GM23338 (cell line): ENCODE data around the gene CENPT. TPM values are rescaled to one million over a fixed set of nuclear protein-coding genes. Genes with fewer than 3 reads are reported as not detected.

Source experiments
- ATAC-seq: fragments of 200-7000 bp; cut with Tn5 transposase; 3 replicates; pipeline ENCODE4 v1.9.1; 2020
- DNase-seq: peaks from one replicate; pipeline ENCODE4 v3.0.0-alpha.2; 2015; ENCODE audit warnings: low spot score
- H2AFZ ChIP-seq: fragments of 200-600 bp; sonication (generic); 2 replicates; pipeline ENCODE4 v1.8.0; 2016; ENCODE audit warnings: antibody characterized with exemption, mild to moderate bottlenecking, moderate library complexity
- H3F3A ChIP-seq: fragments of 200-600 bp; sonication (generic); replicated peaks from 2 replicates; pipeline ENCODE4 v1.8.0; 2017; ENCODE audit warnings: antibody characterized with exemption, mixed run types, low read depth
- H3K27ac ChIP-seq: fragments of 200-600 bp; sonication (generic); 2 replicates; pipeline ENCODE4 v1.6.1; 2016; ENCODE audit warnings: low read depth
- H3K27me3 ChIP-seq: fragments of 200-600 bp; sonication (generic); 2 replicates; pipeline ENCODE4 v1.8.0; 2016; ENCODE audit warnings: mild to moderate bottlenecking, mixed run types, moderate library complexity; ENCODE audit not compliant: insufficient read depth
- H3K36me3 ChIP-seq: fragments of 200-600 bp; sonication (generic); 2 replicates; pipeline ENCODE4 v1.8.0; 2016; ENCODE audit warnings: mild to moderate bottlenecking; ENCODE audit not compliant: insufficient read depth
- H3K4me1 ChIP-seq: fragments of 200-600 bp; sonication (generic); 2 replicates; pipeline ENCODE4 v1.8.0; 2016; ENCODE audit warnings: mild to moderate bottlenecking, moderate library complexity; ENCODE audit not compliant: insufficient read depth
- H3K4me2 ChIP-seq: fragments of 200-600 bp; sonication (generic); 2 replicates; pipeline ENCODE4 v1.7.1; 2017; ENCODE audit warnings: mixed run types
- H3K4me3 ChIP-seq: fragments of 200-600 bp; sonication (generic); 2 replicates; pipeline ENCODE4 v1.6.1; 2016; ENCODE audit warnings: mixed run types
- H3K79me2 ChIP-seq: fragments of 200-600 bp; sonication (generic); replicated peaks from 2 replicates; pipeline ENCODE4 v1.8.0; 2017; ENCODE audit warnings: mild to moderate bottlenecking; ENCODE audit not compliant: insufficient read depth
- H3K9me2 ChIP-seq: fragments of 200-600 bp; sonication (generic); 2 replicates; pipeline ENCODE4 v1.8.0; 2017; ENCODE audit not compliant: insufficient read depth
- H4K20me1 ChIP-seq: fragments of 200-600 bp; sonication (generic); replicated peaks from 2 replicates; pipeline ENCODE4 v1.8.0; 2017; ENCODE audit warnings: mild to moderate bottlenecking; ENCODE audit not compliant: insufficient read depth
- H3K27ac Mint-ChIP-seq: 2 replicates; pipeline ENCODE4 v1.8.0; 2020; ENCODE audit warnings: inconsistent platforms, mild to moderate bottlenecking, moderate library complexity, mixed read lengths
- H3K27me3 Mint-ChIP-seq: 3 replicates; pipeline ENCODE4 v1.8.0; 2022; ENCODE audit warnings: low read depth, mild to moderate bottlenecking, moderate library complexity, mixed read lengths, inconsistent platforms; ENCODE audit not compliant: insufficient read depth, poor library complexity
- H3K36me3 Mint-ChIP-seq: 3 replicates; pipeline ENCODE4 v1.8.0; 2021; ENCODE audit warnings: low read depth, mild to moderate bottlenecking, inconsistent platforms, moderate library complexity, mixed read lengths
- H3K4me1 Mint-ChIP-seq: 3 replicates; pipeline ENCODE4 v1.8.0; 2020; ENCODE audit warnings: mild to moderate bottlenecking, inconsistent platforms, mixed read lengths
- H3K4me3 Mint-ChIP-seq: 3 replicates; pipeline ENCODE4 v1.8.0; 2021; ENCODE audit warnings: moderate library complexity, mild to moderate bottlenecking, inconsistent platforms, mixed read lengths
- H3K9me3 Mint-ChIP-seq: 3 replicates; pipeline ENCODE4 v1.8.0; 2020; ENCODE audit warnings: moderate library complexity, mild to moderate bottlenecking, inconsistent platforms, mixed read lengths
- CREB1 ChIP-seq: fragments of 250-450 bp; sonication (Bioruptor Pico); IDR thresholded peaks from 2 replicates; pipeline ENCODE4 v1.5.0; 2020; ENCODE audit warnings: low read depth, mild to moderate bottlenecking, moderate library complexity
- EZH2 ChIP-seq: fragments of 200-600 bp; sonication (generic); IDR thresholded peaks from one replicate; pipeline ENCODE4 v1.8.0; 2017; ENCODE audit warnings: antibody characterized with exemption, mild to moderate bottlenecking, low read depth; ENCODE audit not compliant: unreplicated experiment
- NANOG ChIP-seq: IDR thresholded peaks from 2 replicates; pipeline ENCODE4 v1.6.1; 2016; ENCODE audit warnings: antibody characterized with exemption, borderline replicate concordance
- STAT1 ChIP-seq: IDR thresholded peaks from one replicate; pipeline ENCODE4 v1.6.1; 2016; ENCODE audit warnings: antibody characterized with exemption; ENCODE audit not compliant: unreplicated experiment
- ZNF331 ChIP-seq: fragments of 250-450 bp; sonication (Bioruptor Pico); IDR thresholded peaks from 2 replicates; pipeline ENCODE4 v1.5.0; 2020; ENCODE audit warnings: low read depth, mild to moderate bottlenecking, moderate library complexity
- polyA plus RNA-seq: library from polyadenylated mRNA; unstranded; fragments of >200 nt; fragmentation: Nextera tagmentation; extraction: Ambion mirVana; gene quantifications from 2 replicates; pipeline ENCODE4 v1.2.1, GENCODE V29; 2016
- total RNA-seq: library from RNA; depleted of rRNA; stranded (reverse); fragments of >200 nt; shearing (Covaris generic); gene quantifications from 2 replicates; pipeline ENCODE4 v1.2.3, GENCODE V29; 2014
- TF ChIP-seq, protein P1 (sequence below), 2 experiments: fragments of 200-600 bp in 1 of 2; sonication (generic) in 1 of 2; conservative IDR thresholded peaks; 2 replicates each; pipeline versions ENCODE4 v1.5.1 to v1.6.1; 2016 to 2017; ENCODE audit warnings: antibody characterized with exemption in 2 of 2, low read depth in 2 of 2, mild to moderate bottlenecking in 2 of 2, moderate library complexity in 1 of 2
- TF ChIP-seq, protein P2 (sequence below): IDR thresholded peaks from 2 replicates; pipeline ENCODE4 v1.6.1; 2016; ENCODE audit warnings: antibody characterized with exemption
- TF ChIP-seq, protein P3 (sequence below): IDR thresholded peaks from one replicate; pipeline ENCODE4 v1.6.1; 2018; ENCODE audit warnings: antibody characterized with exemption; ENCODE audit not compliant: unreplicated experiment

The CENPT gene
- total and polyA plus RNA-seq, 2 experiments from 2014 or later, result 55.4 to 63.8 TPM

DNA sequence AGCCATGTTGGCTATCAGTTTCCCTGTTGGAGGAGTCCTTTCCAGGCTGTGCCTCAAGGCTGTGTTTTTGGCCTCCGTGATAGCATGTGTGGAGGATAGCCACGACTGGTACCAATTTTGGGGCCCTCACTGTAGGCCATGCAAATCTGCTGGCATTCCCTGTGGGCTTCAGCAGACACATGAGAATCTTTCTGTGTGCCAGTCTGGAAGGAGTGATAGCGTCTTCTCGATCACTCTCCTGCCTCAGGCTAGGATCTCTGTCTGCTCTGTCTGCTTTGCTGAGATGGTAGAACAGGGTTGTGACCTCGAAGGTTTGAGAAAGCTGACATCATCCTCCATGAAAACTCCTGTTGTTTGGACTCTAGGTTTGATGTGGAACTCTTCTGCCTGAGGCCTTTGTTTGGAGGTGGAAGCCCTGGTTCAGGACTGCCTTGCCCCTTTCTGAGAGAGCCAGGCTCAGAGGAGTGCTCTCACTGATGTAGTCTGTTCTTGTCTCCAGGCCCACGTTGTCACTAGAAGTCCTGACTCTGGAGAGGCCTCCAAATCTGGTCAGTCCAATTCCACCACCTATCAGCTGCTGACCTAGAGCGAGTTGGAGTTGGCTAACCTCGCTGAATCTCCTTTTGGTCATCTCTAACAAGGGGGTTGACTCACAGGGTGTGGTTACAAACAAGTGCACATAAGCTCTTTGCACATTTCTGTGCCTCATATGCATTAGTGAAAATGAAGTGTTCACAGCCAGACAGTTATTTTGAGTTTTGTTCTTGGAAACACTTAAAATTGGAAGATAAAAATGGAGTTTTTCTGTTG is 13.3 kb upstream of the CENPT start:
- no peak overlapping the region for H3K27ac Mint-ChIP-seq

More for the DNA sequence above, 13.3 kb upstream of the CENPT start:
- H3K4me2 ChIP-seq, result no peak overlapping the region
- Mint-ChIP-seq H3K36me3 (peaks cover 42% of the 10 kb centered on the region), H3K4me3 (no peak overlapping the region), H3K27me3 (peaks cover 3% of the 10 kb centered on the region), H3K4me1 (peaks cover 36% of the 10 kb centered on the region), H3K9me3 (no peaks in the 10 kb centered on the region)
- peaks cover 54% of the 10 kb centered on the region for H4K20me1 ChIP-seq
- no peaks in the 10 kb centered on the region for H3K27me3 ChIP-seq
- H3F3A ChIP-seq, result peaks cover 5% of the 10 kb centered on the region; the same call in 1 of the 2 replicates
- peaks cover 9% of the 10 kb centered on the region for H3K36me3 ChIP-seq
- DNase-seq (no peak), ATAC-seq (no peak)
- TF ChIP-seq NANOG, result no peak
- TF ChIP-seq STAT1, result no peak
- TF ChIP-seq CREB1 (CRISPR knock-in tag), result no peak
- TF ChIP-seq, protein P1, sequence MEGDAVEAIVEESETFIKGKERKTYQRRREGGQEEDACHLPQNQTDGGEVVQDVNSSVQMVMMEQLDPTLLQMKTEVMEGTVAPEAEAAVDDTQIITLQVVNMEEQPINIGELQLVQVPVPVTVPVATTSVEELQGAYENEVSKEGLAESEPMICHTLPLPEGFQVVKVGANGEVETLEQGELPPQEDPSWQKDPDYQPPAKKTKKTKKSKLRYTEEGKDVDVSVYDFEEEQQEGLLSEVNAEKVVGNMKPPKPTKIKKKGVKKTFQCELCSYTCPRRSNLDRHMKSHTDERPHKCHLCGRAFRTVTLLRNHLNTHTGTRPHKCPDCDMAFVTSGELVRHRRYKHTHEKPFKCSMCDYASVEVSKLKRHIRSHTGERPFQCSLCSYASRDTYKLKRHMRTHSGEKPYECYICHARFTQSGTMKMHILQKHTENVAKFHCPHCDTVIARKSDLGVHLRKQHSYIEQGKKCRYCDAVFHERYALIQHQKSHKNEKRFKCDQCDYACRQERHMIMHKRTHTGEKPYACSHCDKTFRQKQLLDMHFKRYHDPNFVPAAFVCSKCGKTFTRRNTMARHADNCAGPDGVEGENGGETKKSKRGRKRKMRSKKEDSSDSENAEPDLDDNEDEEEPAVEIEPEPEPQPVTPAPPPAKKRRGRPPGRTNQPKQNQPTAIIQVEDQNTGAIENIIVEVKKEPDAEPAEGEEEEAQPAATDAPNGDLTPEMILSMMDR (conservative IDR thresholded peaks at IDR 0.05; ENCODE audit: low read depth in 2 of 2), result no peak
- no peak for TF ChIP-seq EZH2
- no peak for TF ChIP-seq ZNF331
- TF ChIP-seq, protein P2, sequence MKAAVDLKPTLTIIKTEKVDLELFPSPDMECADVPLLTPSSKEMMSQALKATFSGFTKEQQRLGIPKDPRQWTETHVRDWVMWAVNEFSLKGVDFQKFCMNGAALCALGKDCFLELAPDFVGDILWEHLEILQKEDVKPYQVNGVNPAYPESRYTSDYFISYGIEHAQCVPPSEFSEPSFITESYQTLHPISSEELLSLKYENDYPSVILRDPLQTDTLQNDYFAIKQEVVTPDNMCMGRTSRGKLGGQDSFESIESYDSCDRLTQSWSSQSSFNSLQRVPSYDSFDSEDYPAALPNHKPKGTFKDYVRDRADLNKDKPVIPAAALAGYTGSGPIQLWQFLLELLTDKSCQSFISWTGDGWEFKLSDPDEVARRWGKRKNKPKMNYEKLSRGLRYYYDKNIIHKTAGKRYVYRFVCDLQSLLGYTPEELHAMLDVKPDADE, result no peak
- TF ChIP-seq, protein P3, sequence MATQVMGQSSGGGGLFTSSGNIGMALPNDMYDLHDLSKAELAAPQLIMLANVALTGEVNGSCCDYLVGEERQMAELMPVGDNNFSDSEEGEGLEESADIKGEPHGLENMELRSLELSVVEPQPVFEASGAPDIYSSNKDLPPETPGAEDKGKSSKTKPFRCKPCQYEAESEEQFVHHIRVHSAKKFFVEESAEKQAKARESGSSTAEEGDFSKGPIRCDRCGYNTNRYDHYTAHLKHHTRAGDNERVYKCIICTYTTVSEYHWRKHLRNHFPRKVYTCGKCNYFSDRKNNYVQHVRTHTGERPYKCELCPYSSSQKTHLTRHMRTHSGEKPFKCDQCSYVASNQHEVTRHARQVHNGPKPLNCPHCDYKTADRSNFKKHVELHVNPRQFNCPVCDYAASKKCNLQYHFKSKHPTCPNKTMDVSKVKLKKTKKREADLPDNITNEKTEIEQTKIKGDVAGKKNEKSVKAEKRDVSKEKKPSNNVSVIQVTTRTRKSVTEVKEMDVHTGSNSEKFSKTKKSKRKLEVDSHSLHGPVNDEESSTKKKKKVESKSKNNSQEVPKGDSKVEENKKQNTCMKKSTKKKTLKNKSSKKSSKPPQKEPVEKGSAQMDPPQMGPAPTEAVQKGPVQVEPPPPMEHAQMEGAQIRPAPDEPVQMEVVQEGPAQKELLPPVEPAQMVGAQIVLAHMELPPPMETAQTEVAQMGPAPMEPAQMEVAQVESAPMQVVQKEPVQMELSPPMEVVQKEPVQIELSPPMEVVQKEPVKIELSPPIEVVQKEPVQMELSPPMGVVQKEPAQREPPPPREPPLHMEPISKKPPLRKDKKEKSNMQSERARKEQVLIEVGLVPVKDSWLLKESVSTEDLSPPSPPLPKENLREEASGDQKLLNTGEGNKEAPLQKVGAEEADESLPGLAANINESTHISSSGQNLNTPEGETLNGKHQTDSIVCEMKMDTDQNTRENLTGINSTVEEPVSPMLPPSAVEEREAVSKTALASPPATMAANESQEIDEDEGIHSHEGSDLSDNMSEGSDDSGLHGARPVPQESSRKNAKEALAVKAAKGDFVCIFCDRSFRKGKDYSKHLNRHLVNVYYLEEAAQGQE, result no peak
- no peak overlapping the region for H2AFZ ChIP-seq
- H3K4me1 ChIP-seq, result peaks cover 18% of the 10 kb centered on the region
- H3K27ac ChIP-seq, result no peak overlapping the region
- H3K79me2 ChIP-seq, result peaks cover 89% of the 10 kb centered on the region
- no peak overlapping the region for H3K4me3 ChIP-seq
- H3K9me2 ChIP-seq, result no peaks in the 10 kb centered on the region
